ENCODE data around the gene MAST1. TPM values are rescaled to one million over a fixed set of nuclear protein-coding genes. Genes with fewer than 3 reads are reported as not detected.

Gene MAST1
- total RNA-seq, 4 donors from 2014 or later = 0.50 to 0.91 (median 0.76) TPM

- H3K36me3 ChIP-seq = peaks cover 25 to 29% (median 25%) of the 10 kb centered on the region in 4 donors
- H3K27me3 ChIP-seq = peaks cover 0 to 31% (median 21%) of the 10 kb centered on the region in 4 donors
- H3K27ac ChIP-seq (replicated peaks in 1 of 4) = peak within 1 kb of the TSS; percentile 82 to 96 (median 92)
- TF ChIP-seq EP300 (IDR thresholded peaks at IDR 0.05) (no peak), CTCF (IDR thresholded peaks at IDR 0.05) (peak in 1 of 3 experiments; percentile 15), POLR2AphosphoS5 (IDR thresholded peaks at IDR 0.05) (peak; percentile 92 to 94), POLR2A (IDR thresholded peaks at IDR 0.05; ENCODE audit: low read depth) (no peak)
- WGBS = under 1% methylated on average over 20 of the region's 38 CpGs
- intact Hi-C loops (cut with DNase I) = no loop called here
- H3K4me1 ChIP-seq = peaks cover 18 to 36% (median 29%) of the 10 kb centered on the region in 4 donors
- peak; percentile 99 for DNase-seq (ENCODE audit: extremely low spot score)
- H3K4me3 ChIP-seq = peak within 1 kb of the TSS; percentile 72 to 91 (median 74)
- H3K9me3 ChIP-seq = peaks cover 0 to 13% (median 6%) of the 10 kb centered on the region in 4 donors
Observed at GRCh38 chr19:12881172-12881808, 43.0 kb downstream of the MAST1 start, which contains the start of gene DNASE2. Gene DNASE2, minus strand, starts transcription at chr19:12881449. Its CDS starts 74 bp downstream, at chr19:12881375.

GRCh38 chr19:12882589-12882988 is 44.3 kb downstream of the MAST1 start:
- intact Hi-C loops (cut with DNase I) = no loop called here
- Histone ChIP-seq H3K4me1 (peaks cover 18 to 36% (median 29%) of the 10 kb centered on the region in 4 donors), H3K36me3 (peaks cover 12 to 16% (median 12%) of the 10 kb centered on the region in 4 donors), H3K9me3 (peaks cover 0 to 13% (median 6%) of the 10 kb centered on the region in 4 donors), H3K4me3 (no peak overlapping the region), H3K27ac (replicated peaks in 1 of 4) (no peak overlapping the region), H3K27me3 (peaks cover 0 to 43% (median 21%) of the 10 kb centered on the region in 4 donors)
- no peak for TF ChIP-seq POLR2A (IDR thresholded peaks at IDR 0.05; ENCODE audit: low read depth)
- no peak for TF ChIP-seq POLR2AphosphoS5 (IDR thresholded peaks at IDR 0.05)
- TF ChIP-seq CTCF (IDR thresholded peaks at IDR 0.05) = no peak
- WGBS = 87% methylated on average over 3 of the region's 3 CpGs
- no peak for DNase-seq (ENCODE audit: extremely low spot score)

DNA sequence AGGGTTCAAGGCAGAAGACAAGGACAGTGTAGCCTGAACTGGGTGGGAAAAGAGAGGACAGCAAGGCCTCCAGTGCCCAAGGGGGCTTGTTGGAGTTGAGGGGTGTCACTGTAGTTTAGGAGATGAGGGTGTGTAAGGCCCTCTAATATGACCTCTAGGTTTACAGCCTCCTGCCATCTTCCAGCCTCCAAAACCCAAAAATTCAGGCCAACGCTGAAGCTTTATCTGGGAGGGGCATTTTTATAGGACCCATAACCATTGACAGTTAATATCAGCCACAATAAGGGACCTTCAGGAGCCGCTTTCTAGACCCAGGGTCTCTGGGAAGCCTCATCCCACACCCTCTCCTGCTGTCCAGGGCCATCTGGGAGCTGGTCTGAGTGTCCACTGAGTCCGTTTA is 45.9 kb downstream of the MAST1 start:
- WGBS = 96% methylated on average over 3 of the region's 3 CpGs

DNA sequence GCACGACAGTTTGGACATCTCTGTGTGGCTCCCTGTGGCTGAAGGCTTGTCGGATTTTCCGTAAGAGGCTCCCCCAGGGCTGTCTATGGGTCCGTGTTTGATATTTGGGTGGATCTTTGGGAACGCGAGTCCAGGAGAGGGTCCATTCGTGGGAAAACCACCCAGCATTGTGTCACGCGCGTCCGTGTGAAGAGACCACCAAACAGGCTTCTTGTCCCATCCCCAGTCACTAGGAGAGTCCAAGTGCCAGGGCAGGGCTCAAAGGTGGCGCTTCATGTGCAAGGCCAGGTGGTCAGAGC is 46.3 kb downstream of the MAST1 start:
- no peak for TF ChIP-seq EP300 (IDR thresholded peaks at IDR 0.05)
- no peak for TF ChIP-seq CTCF (IDR thresholded peaks at IDR 0.05)
- TF ChIP-seq POLR2A (IDR thresholded peaks at IDR 0.05; ENCODE audit: low read depth) = no peak
- TF ChIP-seq POLR2AphosphoS5 (IDR thresholded peaks at IDR 0.05) = no peak
- WGBS = 77% methylated on average over 8 of the region's 12 CpGs
- Histone ChIP-seq H3K4me3 (peak overlapping the region in 2 of 4 donors; percentile 51 to 56), H3K4me1 (peaks cover 18 to 36% (median 29%) of the 10 kb centered on the region in 4 donors), H3K9me3 (peaks cover 0 to 13% (median 6%) of the 10 kb centered on the region in 4 donors), H3K27me3 (peaks cover 0 to 43% (median 21%) of the 10 kb centered on the region in 4 donors), H3K36me3 (no peaks in the 10 kb centered on the region), H3K27ac (replicated peaks in 1 of 4) (no peak overlapping the region)
- intact Hi-C loops (cut with DNase I) = no loop called here
- no peak for DNase-seq (ENCODE audit: extremely low spot score)

More for the DNA sequence above, 45.9 kb downstream of the MAST1 start:
- Histone ChIP-seq H3K4me3 (no peak overlapping the region), H3K27me3 (peaks cover 0 to 43% (median 21%) of the 10 kb centered on the region in 4 donors), H3K36me3 (peaks cover 0 to under 1% (median 0%) of the 10 kb centered on the region in 4 donors), H3K27ac (replicated peaks in 1 of 4) (no peak overlapping the region), H3K4me1 (peaks cover 18 to 36% (median 29%) of the 10 kb centered on the region in 4 donors), H3K9me3 (peaks cover 0 to 13% (median 6%) of the 10 kb centered on the region in 4 donors)
- TF ChIP-seq EP300 (IDR thresholded peaks at IDR 0.05) (no peak), CTCF (IDR thresholded peaks at IDR 0.05) (no peak), POLR2A (IDR thresholded peaks at IDR 0.05; ENCODE audit: low read depth) (no peak), POLR2AphosphoS5 (IDR thresholded peaks at IDR 0.05) (no peak)
- no peak for DNase-seq (ENCODE audit: extremely low spot score)
- intact Hi-C loops (cut with DNase I) = no loop called here
